H9 (cell line): ENCODE results near the gene HRC. TPM values are rescaled to one million over a fixed set of nuclear protein-coding genes. Genes with fewer than 3 reads are reported as not detected.
A peak's percentile ranks its signal among the peaks of the same experiment; 100 is the strongest.

Experiments
- DNase-seq: peaks from one replicate; pipeline ENCODE4 v3.0.0-alpha.2; 2017
- H2AFZ ChIP-seq: one replicate; pipeline ENCODE4 v1.6.1; 2013; ENCODE audit warnings: mild to moderate bottlenecking, low read length, control low read depth, moderate library complexity
- H2AK5ac ChIP-seq: 2 replicates; pipeline ENCODE4 v1.6.1; 2013; ENCODE audit warnings: low read length, control low read depth, mixed read lengths; ENCODE audit not compliant: insufficient read length
- H2BK120ac ChIP-seq: one replicate; pipeline ENCODE4 v1.6.1; 2013; ENCODE audit warnings: low read depth, mild to moderate bottlenecking, low read length, control low read depth, inconsistent platforms; ENCODE audit not compliant: poor library complexity, severe bottlenecking
- H2BK12ac ChIP-seq: 2 replicates; pipeline ENCODE4 v1.6.1; 2013; ENCODE audit warnings: low read length, control low read depth, mixed read lengths, low read depth; ENCODE audit not compliant: insufficient read length
- H2BK15ac ChIP-seq: 2 replicates; pipeline ENCODE4 v1.6.1; 2013; ENCODE audit warnings: low read depth, low read length, control low read depth
- H2BK20ac ChIP-seq: one replicate; pipeline ENCODE4 v1.6.1; 2013; ENCODE audit warnings: low read depth, mild to moderate bottlenecking, low read length, control low read depth, inconsistent platforms; ENCODE audit not compliant: poor library complexity, severe bottlenecking
- H2BK5ac ChIP-seq: 2 replicates; pipeline ENCODE4 v1.6.1; 2013; ENCODE audit warnings: low read length, control low read depth, mixed read lengths; ENCODE audit not compliant: insufficient read length
- H3K14ac ChIP-seq: 2 replicates; pipeline ENCODE4 v1.6.1; 2013; ENCODE audit warnings: low read length, control low read depth; ENCODE audit not compliant: insufficient read depth
- H3K18ac ChIP-seq: 2 replicates; pipeline ENCODE4 v1.6.1; 2013; ENCODE audit warnings: low read depth, mild to moderate bottlenecking, mixed read lengths, low read length, control low read depth; ENCODE audit not compliant: insufficient read length
- H3K23ac ChIP-seq: 2 replicates; pipeline ENCODE4 v1.6.1; 2013; ENCODE audit warnings: low read length, control low read depth, mixed read lengths, low read depth; ENCODE audit not compliant: insufficient read length
- H3K23me2 ChIP-seq: 2 replicates; pipeline ENCODE4 v1.6.1; 2013; ENCODE audit warnings: low read depth, mild to moderate bottlenecking, mixed read lengths, low read length, control low read depth; ENCODE audit not compliant: insufficient read length, poor library complexity, severe bottlenecking
- H3K27ac ChIP-seq: 2 replicates; pipeline ENCODE4 v1.5.1; 2013; ENCODE audit warnings: low read length, control low read depth, mixed read lengths, low read depth; ENCODE audit not compliant: insufficient read length
- H3K27me3 ChIP-seq: 2 replicates; pipeline ENCODE4 v1.6.1; 2013; ENCODE audit warnings: low read length, control low read depth, inconsistent platforms; ENCODE audit not compliant: insufficient read depth
- H3K4ac ChIP-seq: 2 replicates; pipeline ENCODE4 v1.6.1; 2013; ENCODE audit warnings: low read depth, mild to moderate bottlenecking, control low read depth, inconsistent platforms, low read length, moderate library complexity
- H3K4me1 ChIP-seq: 2 replicates; pipeline ENCODE4 v1.6.1; 2013; ENCODE audit warnings: low read length, control low read depth, inconsistent platforms; ENCODE audit not compliant: insufficient read depth
- H3K4me2 ChIP-seq: 2 replicates; pipeline ENCODE4 v1.6.1; 2013; ENCODE audit warnings: low read length, control low read depth, mixed read lengths; ENCODE audit not compliant: insufficient read length, insufficient read depth
- H3K56ac ChIP-seq: 2 replicates; pipeline ENCODE4 v1.6.1; 2013; ENCODE audit warnings: low read depth, mild to moderate bottlenecking, mixed read lengths, low read length, control low read depth; ENCODE audit not compliant: insufficient read length
- H3K79me1 ChIP-seq: 2 replicates; pipeline ENCODE4 v1.6.1; 2013; ENCODE audit warnings: low read depth, mild to moderate bottlenecking, moderate library complexity, low read length, control low read depth, inconsistent platforms; ENCODE audit not compliant: insufficient read depth, poor library complexity, severe bottlenecking
- H3K79me2 ChIP-seq: 2 replicates; pipeline ENCODE4 v1.6.1; 2013; ENCODE audit warnings: low read length, control low read depth, inconsistent platforms; ENCODE audit not compliant: insufficient read depth
- H3K9ac ChIP-seq: 2 replicates; pipeline ENCODE4 v1.6.1; 2013; ENCODE audit warnings: low read length, control low read depth, mixed read lengths; ENCODE audit not compliant: insufficient read length; ENCODE audit errors: extremely low read depth
- H3K9me3 ChIP-seq: one replicate; pipeline ENCODE4 v1.6.1; 2013; ENCODE audit warnings: low read depth, low read length, inconsistent platforms; ENCODE audit not compliant: control insufficient read depth
- H3T11ph ChIP-seq: one replicate; pipeline ENCODE4 v1.6.1; 2013; ENCODE audit warnings: mild to moderate bottlenecking, low read length, control low read depth, inconsistent platforms
- H4K20me1 ChIP-seq: one replicate; pipeline ENCODE4 v1.6.1; 2013; ENCODE audit not compliant: control insufficient read depth, insufficient read length, insufficient read depth
- H4K5ac ChIP-seq: 2 replicates; pipeline ENCODE4 v1.6.1; 2013; ENCODE audit warnings: low read depth, mild to moderate bottlenecking, mixed read lengths, low read length, control low read depth; ENCODE audit not compliant: insufficient read length
- H4K8ac ChIP-seq: replicated peaks from 2 replicates; pipeline ENCODE4 v1.6.1; 2013; ENCODE audit warnings: low read length, control low read depth, mixed read lengths, low read depth; ENCODE audit not compliant: insufficient read length
- H4K91ac ChIP-seq: 2 replicates; pipeline ENCODE4 v1.6.1; 2013; ENCODE audit warnings: low read depth, mild to moderate bottlenecking, moderate library complexity, mixed read lengths, low read length, control low read depth; ENCODE audit not compliant: insufficient read length
- H3K27ac Mint-ChIP-seq, 3 experiments: 2 replicates in 2 of 3; 3 replicates in 1 of 3; pipeline ENCODE4 v1.8.0; 2020 to 2021; ENCODE audit warnings: mixed read lengths in 3 of 3, mild to moderate bottlenecking in 1 of 3, moderate library complexity in 1 of 3
- H3K27me3 Mint-ChIP-seq: 2 replicates; pipeline ENCODE4 v1.8.0; 2021; ENCODE audit warnings: low read depth, mild to moderate bottlenecking, moderate library complexity, mixed read lengths
- H3K36me3 Mint-ChIP-seq, 3 experiments: 2 replicates in 2 of 3; 3 replicates in 1 of 3; pipeline ENCODE4 v1.8.0; 2020 to 2021; ENCODE audit warnings: low read depth in 3 of 3, mixed read lengths in 3 of 3; ENCODE audit not compliant: insufficient read depth in 1 of 3
- H3K4me1 Mint-ChIP-seq, 2 experiments: 2 replicates each; pipeline ENCODE4 v1.8.0; 2020; ENCODE audit warnings: mixed read lengths in 2 of 2
- H3K4me3 Mint-ChIP-seq, 2 experiments: 2 replicates in 1 of 2; 3 replicates in 1 of 2; pipeline ENCODE4 v1.8.0; 2020 to 2021; ENCODE audit warnings: mild to moderate bottlenecking in 2 of 2, mixed read lengths in 2 of 2, moderate library complexity in 1 of 2
- H3K9me3 Mint-ChIP-seq, 2 experiments: 2 replicates in 1 of 2; 3 replicates in 1 of 2; pipeline ENCODE4 v1.8.0; 2020; ENCODE audit warnings: mild to moderate bottlenecking in 2 of 2, mixed read lengths in 2 of 2, moderate library complexity in 1 of 2
- CTCF ChIP-seq: fragments of 200-600 bp; sonication (generic); conservative IDR thresholded peaks from 3 replicates; pipeline ENCODE4 v1.8.0; 2021; ENCODE audit warnings: antibody characterized with exemption, mild to moderate bottlenecking
- WGBS: extraction: QIAGEN DNeasy Blood & Tissue Kit; methylation state at CpG from one replicate; pipeline ENCODE4 v1.1.7; 2013; ENCODE audit warnings: missing lambda C conversion rate, low lambda C conversion rate, mixed read lengths; ENCODE audit not compliant: insufficient read length; ENCODE audit errors: extremely low coverage; 5-methylcytosine and 5-hydroxymethylcytosine counted together
- total RNA-seq: library from RNA; stranded (reverse); gene quantifications from 2 replicates; pipeline ENCODE4 v1.2.1, GENCODE V29; 2021

Gene HRC
- total RNA-seq, 1 experiment from 2014 or later, result 1.8 TPM

- Mint-ChIP-seq H3K36me3 (peaks cover 0 to 4% (median 3%) of the 10 kb centered on the region in 3 experiments; a peak in 3 of 7 replicates), H3K4me1 (peaks cover 26 to 39% of the 10 kb centered on the region in 2 experiments), H3K9me3 (no peaks in the 10 kb centered on the region; a peak in 1 of 5 replicates), H3K27ac (peak overlapping the region; percentile 89 to 96 (median 96); a peak in 6 of 7 replicates), H3K27me3 (no peaks in the 10 kb centered on the region; the same call in 1 of the 2 replicates), H3K4me3 (peak overlapping the region; percentile 65 to 82)
- Histone ChIP-seq H3K27ac (no peak overlapping the region), H3K23me2 (peaks cover 17% of the 10 kb centered on the region), H3K27me3 (no peaks in the 10 kb centered on the region), H2BK15ac (no peak overlapping the region), H3K9me3 (no peaks in the 10 kb centered on the region), H3K56ac (no peak overlapping the region), H3K9ac (no peak overlapping the region), H4K91ac (no peak overlapping the region), H2BK5ac (no peak overlapping the region), H2AFZ (no peak overlapping the region), H3K4me2 (peak overlapping the region; percentile 34), H4K5ac (no peak overlapping the region), H3K23ac (no peak overlapping the region), H4K8ac (no peak overlapping the region), H3K79me2 (no peaks in the 10 kb centered on the region), H3K4ac (no peak overlapping the region), H3K14ac (no peak overlapping the region), H4K20me1 (no peaks in the 10 kb centered on the region), H2BK120ac (no peak overlapping the region), H3T11ph (no peak overlapping the region), H2BK12ac (no peak overlapping the region), H3K18ac (no peak overlapping the region), H2AK5ac (no peak overlapping the region), H3K4me1 (no peaks in the 10 kb centered on the region), H3K79me1 (no peaks in the 10 kb centered on the region), H2BK20ac (no peak overlapping the region)
- peak; percentile 98 for TF ChIP-seq CTCF
- DNase-seq, result peak; percentile 96
- WGBS, result no CpG with 5 or more reads among the region's 30 CpGs
Observed at GRCh38 chr19:49145573-49146407, 9.4 kb downstream of the HRC start.
